Measurements from ENCODE around the gene KLF9.

DNA sequence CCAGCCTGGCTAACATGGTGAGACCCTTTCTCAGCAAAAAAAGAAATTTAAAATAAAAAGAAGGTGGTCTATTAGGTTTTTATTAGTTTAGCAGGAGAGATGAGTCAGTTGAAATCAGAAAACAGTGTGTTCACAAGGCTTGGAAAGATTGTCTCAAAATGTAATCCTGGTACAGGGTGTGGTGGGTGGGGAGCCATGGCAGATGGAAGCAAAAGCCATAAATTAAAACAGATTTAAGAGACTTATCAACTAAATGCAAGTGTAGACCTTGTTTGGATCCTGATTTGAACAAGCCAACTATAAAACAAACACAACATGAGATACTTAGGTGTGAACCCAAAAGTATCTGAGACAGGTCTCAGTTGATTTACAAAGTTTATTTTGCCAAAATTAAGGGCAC lies 42.8 kb upstream of the KLF9 start:
- TF ChIP-seq CTCF (IDR thresholded peaks at IDR 0.05): no peak
- no peak for TF ChIP-seq SP1 (CRISPR knock-in tag; conservative IDR thresholded peaks at IDR 0.05)
- TF ChIP-seq ZNF423 (CRISPR knock-in tag; IDR thresholded peaks at IDR 0.05): no peak
- no peak for TF ChIP-seq ETV6 (CRISPR knock-in tag; IDR thresholded peaks at IDR 0.05)
- no peak for TF ChIP-seq IRF2 (CRISPR knock-in tag; IDR thresholded peaks at IDR 0.05; ENCODE audit: borderline replicate concordance, low read depth)
- TF ChIP-seq CBFB (CRISPR knock-in tag; IDR thresholded peaks at IDR 0.05; ENCODE audit: low read depth): no peak
- no peak for TF ChIP-seq KAT7 (CRISPR knock-in tag; IDR thresholded peaks at IDR 0.05; ENCODE audit: borderline replicate concordance)
- TF ChIP-seq, protein P1, sequence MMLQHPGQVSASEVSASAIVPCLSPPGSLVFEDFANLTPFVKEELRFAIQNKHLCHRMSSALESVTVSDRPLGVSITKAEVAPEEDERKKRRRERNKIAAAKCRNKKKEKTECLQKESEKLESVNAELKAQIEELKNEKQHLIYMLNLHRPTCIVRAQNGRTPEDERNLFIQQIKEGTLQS (CRISPR knock-in tag; conservative IDR thresholded peaks at IDR 0.05): no peak
- TF ChIP-seq, protein P2, sequence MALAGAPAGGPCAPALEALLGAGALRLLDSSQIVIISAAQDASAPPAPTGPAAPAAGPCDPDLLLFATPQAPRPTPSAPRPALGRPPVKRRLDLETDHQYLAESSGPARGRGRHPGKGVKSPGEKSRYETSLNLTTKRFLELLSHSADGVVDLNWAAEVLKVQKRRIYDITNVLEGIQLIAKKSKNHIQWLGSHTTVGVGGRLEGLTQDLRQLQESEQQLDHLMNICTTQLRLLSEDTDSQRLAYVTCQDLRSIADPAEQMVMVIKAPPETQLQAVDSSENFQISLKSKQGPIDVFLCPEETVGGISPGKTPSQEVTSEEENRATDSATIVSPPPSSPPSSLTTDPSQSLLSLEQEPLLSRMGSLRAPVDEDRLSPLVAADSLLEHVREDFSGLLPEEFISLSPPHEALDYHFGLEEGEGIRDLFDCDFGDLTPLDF (CRISPR knock-in tag; IDR thresholded peaks at IDR 0.05): no peak
- TF ChIP-seq GABPB1 (CRISPR knock-in tag; IDR thresholded peaks at IDR 0.05): no peak
- TF ChIP-seq MAX (CRISPR knock-in tag; IDR thresholded peaks at IDR 0.05): no peak

All from WTC11 (cell line).